ENCODE results near the gene SRRM1. TPM values are rescaled to one million over a fixed set of nuclear protein-coding genes. Genes with fewer than 3 reads are reported as not detected.
"Not testable (repeated sequence)": the region's sequence is repeated elsewhere in the genome, so short reads cannot be mapped to it uniquely, and the experiment has no call there.

The SRRM1 gene
- total RNA-seq, 2 donors from 2014 or later: 151 to 223 TPM

DNA sequence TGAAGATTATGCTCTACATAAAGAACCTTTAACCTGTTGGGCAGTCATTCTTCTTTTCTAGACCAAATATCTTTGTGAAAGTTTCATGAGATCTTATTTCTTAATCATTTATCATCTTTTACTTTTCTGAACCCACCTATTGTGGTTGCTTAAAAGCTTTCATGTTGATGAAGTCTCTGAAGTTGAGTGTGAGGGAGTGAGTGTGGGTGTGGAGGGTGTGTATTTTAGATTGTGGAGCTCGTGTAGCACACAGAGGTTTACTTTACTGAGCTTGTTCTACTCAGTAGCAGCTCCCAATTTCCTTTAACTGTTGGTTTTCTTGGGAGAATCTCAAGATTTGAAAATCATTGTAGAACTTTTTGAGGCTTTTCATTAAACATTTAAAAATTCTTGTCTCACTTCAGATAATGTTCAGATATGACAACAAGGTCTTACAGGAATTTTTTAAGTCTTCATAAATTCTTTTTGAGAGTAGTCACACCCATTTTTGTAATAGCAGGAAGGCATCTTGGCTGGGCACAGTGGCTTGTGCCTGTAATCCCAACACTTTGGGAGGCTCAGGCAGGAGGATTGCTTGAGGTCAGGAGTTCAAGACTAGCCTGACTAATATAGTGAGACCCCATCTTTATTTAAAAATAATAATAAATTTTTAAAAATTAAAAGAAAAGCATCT lies 17.0 kb downstream of the SRRM1 start:
- ATAC-seq (replicated peaks): no peak
- Mint-ChIP-seq H3K27ac (peak overlapping the region; percentile 66), H3K27me3 (no peaks in the 10 kb centered on the region), H3K9me3 (no peaks in the 10 kb centered on the region), H3K4me3 (no peak overlapping the region), H3K36me3 (ENCODE audit: low read depth) (peaks cover 100% of the 10 kb centered on the region), H3K4me1 (peaks cover 8% of the 10 kb centered on the region)

DNA sequence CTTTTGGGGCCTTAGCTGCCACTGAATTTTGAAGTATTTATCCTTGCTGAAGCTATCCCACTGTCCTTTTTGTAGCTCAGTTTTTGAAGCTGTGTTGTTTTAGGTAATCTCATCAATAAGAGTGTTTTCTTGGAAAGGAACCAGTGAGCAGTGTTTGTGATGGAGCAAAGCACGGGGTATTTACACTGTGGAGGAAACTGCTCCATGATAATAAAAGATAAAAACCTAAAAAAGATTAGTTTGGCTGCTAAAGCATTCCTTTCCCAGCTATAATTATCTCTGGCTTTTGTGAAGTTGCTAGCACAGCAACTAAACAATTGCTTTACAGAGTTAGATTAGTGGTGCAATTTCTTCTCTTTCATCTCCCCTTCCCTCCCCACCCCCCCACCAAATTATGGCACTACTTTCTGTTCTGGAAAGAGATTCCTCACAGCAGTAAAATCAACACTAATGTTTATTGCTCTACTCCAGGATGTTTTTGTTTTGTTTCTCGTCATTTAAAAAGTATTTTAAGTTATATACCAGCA lies 21.5 kb downstream of the SRRM1 start:
- Mint-ChIP-seq H3K36me3 (ENCODE audit: low read depth) (peaks cover 100% of the 10 kb centered on the region), H3K4me1 (no peaks in the 10 kb centered on the region), H3K4me3 (no peak overlapping the region), H3K9me3 (no peaks in the 10 kb centered on the region), H3K27me3 (no peaks in the 10 kb centered on the region), H3K27ac (no peak overlapping the region)
- ATAC-seq (replicated peaks): no peak

DNA sequence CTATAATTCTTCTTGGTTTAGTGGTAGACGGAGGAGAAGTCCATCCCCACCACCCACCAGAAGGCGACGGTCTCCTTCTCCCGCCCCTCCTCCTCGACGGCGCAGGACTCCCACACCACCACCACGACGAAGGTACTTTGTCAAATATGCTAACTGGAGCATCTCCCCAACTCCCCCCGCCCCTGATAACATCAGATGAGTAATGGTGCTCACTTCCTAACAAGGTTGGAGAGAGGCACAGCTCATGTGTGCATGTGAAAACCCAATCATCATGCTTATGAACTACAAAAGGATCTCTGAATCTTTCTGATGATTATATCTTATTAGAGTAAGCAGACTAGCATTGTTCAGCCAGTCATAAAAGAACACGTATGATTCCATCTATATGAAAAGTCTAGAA lies 23.7 kb downstream of the SRRM1 start:
- Mint-ChIP-seq H3K9me3 (no peaks in the 10 kb centered on the region), H3K36me3 (ENCODE audit: low read depth) (peaks cover 100% of the 10 kb centered on the region), H3K4me3 (no peak overlapping the region), H3K4me1 (no peaks in the 10 kb centered on the region), H3K27ac (no peak overlapping the region), H3K27me3 (no peaks in the 10 kb centered on the region)
- no peak for ATAC-seq (replicated peaks)

DNA sequence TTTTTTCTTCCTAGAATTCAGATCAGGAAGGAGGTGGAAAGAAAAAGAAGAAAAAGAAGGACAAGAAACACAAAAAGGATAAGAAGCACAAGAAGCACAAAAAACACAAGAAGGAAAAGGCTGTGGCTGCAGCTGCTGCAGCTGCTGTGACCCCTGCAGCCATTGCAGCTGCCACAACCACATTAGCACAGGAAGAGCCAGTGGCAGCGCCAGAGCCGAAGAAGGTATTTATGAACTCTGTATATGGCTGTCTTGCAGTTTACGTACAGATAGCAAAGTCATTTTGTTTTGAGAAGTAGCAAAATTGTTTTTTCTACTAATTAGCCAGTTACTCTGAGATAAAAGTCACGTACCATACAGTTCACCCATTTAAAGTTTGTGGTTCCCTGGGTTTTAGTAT lies 28.3 kb downstream of the SRRM1 start:
- H3K4me1 Mint-ChIP-seq; H3K27ac Mint-ChIP-seq; H3K27me3 Mint-ChIP-seq; H3K4me3 Mint-ChIP-seq; ATAC-seq (replicated peaks); H3K9me3 Mint-ChIP-seq: not testable (repeated sequence)
- peaks cover 100% of the 10 kb centered on the region for H3K36me3 Mint-ChIP-seq (ENCODE audit: low read depth)

DNA sequence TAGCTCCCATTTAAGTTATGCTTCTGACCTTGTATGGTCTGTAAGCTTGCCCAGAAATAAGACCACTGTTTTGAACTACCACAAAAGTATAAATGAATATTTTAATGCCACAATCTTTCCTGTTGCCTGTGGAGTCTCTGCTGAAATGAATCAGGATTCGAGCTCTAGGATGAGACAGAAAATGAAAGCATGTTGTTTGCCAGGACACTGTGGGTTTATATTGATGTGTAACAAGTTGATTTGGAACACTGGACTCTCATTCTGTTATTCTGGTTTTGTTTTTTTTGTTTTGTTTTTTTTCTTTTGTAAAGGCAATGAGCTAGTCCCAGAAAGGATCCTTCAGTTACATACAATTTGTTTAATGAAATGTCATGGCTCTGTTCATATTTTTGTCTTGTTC lies 29.6 kb downstream of the SRRM1 start:
- not testable (repeated sequence) for ATAC-seq (replicated peaks); H3K9me3 Mint-ChIP-seq; H3K4me1 Mint-ChIP-seq; H3K4me3 Mint-ChIP-seq; H3K27me3 Mint-ChIP-seq
- H3K36me3 Mint-ChIP-seq (ENCODE audit: low read depth): peaks cover 98% of the 10 kb centered on the region
- peak overlapping the region; percentile 37 for H3K27ac Mint-ChIP-seq

DNA sequence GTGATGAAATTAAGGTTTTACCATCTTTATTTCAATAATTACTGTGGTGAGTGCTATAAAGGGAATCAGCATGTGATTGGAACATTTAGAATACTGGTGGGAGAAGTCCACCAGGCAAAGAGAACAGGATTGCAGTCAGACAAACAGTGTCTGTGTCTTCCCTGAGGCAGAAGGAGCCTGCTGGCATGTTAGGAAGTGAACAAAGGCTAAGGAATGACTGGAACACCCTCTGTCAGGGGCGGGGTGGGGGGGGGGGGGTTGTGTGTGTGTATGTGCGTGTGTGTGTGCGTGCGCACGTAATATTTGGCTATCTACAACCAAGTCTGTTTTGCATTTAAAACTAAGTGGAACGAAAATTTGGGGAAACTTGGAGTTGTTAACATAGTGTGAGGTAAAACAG lies 30.2 kb downstream of the SRRM1 start:
- Mint-ChIP-seq H3K9me3 (no peaks in the 10 kb centered on the region), H3K36me3 (ENCODE audit: low read depth) (peaks cover 92% of the 10 kb centered on the region), H3K4me1 (no peaks in the 10 kb centered on the region), H3K27me3 (no peaks in the 10 kb centered on the region), H3K4me3 (no peak overlapping the region), H3K27ac (peak overlapping the region; percentile 37)
- ATAC-seq (replicated peaks): no peak

DNA sequence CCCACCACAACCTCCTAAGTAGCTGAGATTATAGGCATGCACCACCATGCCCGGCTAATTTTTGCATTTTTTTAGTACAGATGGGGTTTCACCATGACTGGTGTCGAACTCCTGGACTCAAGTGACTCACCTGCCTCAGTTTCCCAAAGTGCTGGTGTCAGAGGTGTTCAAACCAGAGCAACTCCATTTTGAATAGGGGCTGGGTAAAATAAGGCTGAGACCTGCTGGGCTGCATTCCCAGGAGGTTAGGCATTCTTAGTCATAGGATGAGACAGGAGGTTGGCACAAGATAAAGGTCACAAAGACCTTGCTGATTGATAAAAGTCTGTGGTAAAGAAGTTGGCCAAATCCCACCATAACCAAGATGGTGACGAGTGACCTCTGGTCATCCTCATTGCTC lies 35.3 kb downstream of the SRRM1 start:
- not testable (repeated sequence) for H3K27me3 Mint-ChIP-seq; H3K4me3 Mint-ChIP-seq; ATAC-seq (replicated peaks); H3K27ac Mint-ChIP-seq; H3K9me3 Mint-ChIP-seq; H3K4me1 Mint-ChIP-seq
- peaks cover 41% of the 10 kb centered on the region for H3K36me3 Mint-ChIP-seq (ENCODE audit: low read depth)

DNA sequence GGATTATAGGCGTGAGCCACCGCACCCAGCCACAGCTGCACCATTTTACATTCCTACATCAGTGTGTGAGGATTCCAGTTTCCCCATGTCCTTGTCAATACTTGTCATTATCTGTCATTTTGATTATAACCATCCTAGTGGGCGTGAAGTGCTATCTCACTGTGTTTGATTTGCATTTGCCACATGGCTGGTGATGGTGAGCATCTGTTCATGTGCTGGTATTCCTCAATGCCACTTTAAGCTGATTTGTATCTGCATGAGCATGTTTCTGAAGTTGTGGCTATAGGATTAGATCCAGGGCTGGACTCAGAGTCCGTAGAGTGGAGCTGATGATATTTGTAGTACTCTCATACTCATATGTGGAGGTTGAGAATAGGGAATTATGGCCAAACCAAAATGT lies 36.6 kb downstream of the SRRM1 start:
- Mint-ChIP-seq H3K4me3 (no peak overlapping the region), H3K27me3 (no peaks in the 10 kb centered on the region)

DNA sequence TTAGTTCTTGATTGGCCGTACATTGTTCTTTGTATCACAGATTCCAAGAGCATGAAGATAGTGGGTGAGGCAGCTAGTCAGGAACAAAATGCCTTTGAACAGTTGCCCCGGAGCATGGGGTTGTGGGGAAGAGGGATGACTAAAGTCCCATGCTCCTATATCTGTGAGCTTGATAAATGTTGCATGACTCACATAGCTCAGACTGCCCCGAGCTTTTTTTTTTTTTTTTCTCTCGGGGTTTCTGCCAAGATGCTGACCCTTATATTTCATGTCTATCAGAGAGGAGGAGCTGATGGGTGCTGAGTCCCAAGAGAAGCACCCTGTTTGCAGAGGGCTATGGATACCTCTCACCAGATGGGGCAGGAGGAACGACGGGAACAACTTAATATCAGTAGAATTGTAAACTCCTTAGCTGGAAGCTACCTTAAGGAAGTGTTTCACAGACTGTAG lies 40.6 kb downstream of the SRRM1 start:
- no peaks in the 10 kb centered on the region for H3K4me1 Mint-ChIP-seq
- H3K27me3 Mint-ChIP-seq: no peaks in the 10 kb centered on the region
- no peak overlapping the region for H3K4me3 Mint-ChIP-seq
- H3K27ac Mint-ChIP-seq: peak overlapping the region; percentile 25
- ATAC-seq (replicated peaks): no peak
- H3K9me3 Mint-ChIP-seq: no peaks in the 10 kb centered on the region
- H3K36me3 Mint-ChIP-seq (ENCODE audit: low read depth): no peaks in the 10 kb centered on the region

More for the DNA sequence above, 36.6 kb downstream of the SRRM1 start:
- H3K4me1 Mint-ChIP-seq: no peaks in the 10 kb centered on the region
- ATAC-seq (replicated peaks): no peak
- H3K27ac Mint-ChIP-seq: no peak overlapping the region
- no peaks in the 10 kb centered on the region for H3K9me3 Mint-ChIP-seq
- peaks cover 28% of the 10 kb centered on the region for H3K36me3 Mint-ChIP-seq (ENCODE audit: low read depth)

DNA sequence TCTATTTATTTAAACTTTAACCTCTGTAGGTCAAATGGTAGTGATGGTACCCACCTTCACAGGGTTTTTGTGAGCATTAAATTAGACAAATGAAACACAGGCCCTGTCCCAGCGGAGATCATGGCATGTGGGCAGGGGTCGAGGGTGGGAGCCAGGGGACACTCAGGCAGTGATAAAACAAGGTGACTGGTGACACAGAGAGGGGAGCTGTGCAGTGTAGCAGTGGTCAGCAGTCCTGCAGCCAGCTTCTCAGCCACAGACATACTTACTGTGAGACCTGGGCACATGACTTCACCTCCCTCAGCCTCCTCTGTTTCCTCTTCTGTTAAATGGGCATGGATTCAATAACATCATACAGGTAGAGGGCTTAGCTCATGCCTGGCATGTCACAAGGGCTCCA lies 44.9 kb downstream of the SRRM1 start:
- no peaks in the 10 kb centered on the region for H3K36me3 Mint-ChIP-seq (ENCODE audit: low read depth)
- H3K27ac Mint-ChIP-seq: no peak overlapping the region

DNA sequence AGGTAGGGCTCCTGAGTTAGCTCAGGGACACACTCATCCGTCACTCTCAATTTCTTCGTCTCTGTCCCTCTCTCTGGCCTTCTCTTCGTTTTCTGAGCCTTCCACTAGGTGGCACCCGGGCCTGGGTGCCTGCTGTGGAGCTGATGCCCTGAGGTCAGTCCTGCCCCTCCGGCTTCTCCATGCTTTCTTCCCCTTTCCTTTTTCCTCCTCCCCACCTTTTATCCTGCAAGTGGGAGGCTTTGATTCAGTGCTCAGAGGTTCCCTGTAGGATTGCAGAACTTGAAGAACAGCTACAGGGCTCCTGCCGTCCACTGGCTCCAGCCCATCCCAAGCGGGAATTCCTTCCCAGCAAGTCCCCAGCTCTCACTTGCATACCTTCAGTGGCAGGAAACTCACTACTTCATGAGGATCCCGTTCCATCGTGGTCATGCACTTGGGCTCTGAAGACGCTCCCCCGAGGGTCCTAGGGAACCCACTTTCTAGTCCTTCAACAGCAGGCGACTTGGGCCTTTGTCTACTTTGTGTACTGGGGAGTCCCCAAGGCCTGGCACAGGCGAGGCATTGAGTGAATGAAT lies 45.6 kb downstream of the SRRM1 start:
- no peaks in the 10 kb centered on the region for H3K9me3 Mint-ChIP-seq

More for the DNA sequence above, 44.9 kb downstream of the SRRM1 start:
- no peaks in the 10 kb centered on the region for H3K4me1 Mint-ChIP-seq
- no peaks in the 10 kb centered on the region for H3K27me3 Mint-ChIP-seq
- no peak overlapping the region for H3K4me3 Mint-ChIP-seq
- no peaks in the 10 kb centered on the region for H3K9me3 Mint-ChIP-seq
- ATAC-seq (replicated peaks): no peak

DNA sequence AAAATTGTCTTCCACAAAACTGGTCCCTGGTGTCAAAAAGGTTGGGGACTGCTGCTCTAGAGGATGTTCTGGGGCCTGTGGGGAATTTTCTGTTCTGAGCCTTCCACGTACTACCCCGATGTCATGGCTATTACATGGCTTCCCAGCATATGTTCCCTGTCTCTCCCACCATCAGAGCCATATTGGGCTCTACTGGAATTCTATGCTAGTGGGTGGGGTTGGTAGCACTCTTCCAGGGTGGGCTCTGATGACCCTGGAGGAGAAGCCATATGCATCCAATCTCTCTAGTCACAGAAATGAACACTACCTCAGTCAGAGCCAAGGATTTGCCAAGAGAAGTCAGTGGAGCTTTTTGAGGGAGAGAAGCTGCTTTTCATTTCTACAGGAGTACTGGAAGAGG lies 47.9 kb downstream of the SRRM1 start:
- no peak for ATAC-seq (replicated peaks)

More for the DNA sequence above, 45.6 kb downstream of the SRRM1 start:
- no peak overlapping the region for H3K4me3 Mint-ChIP-seq
- no peaks in the 10 kb centered on the region for H3K27me3 Mint-ChIP-seq
- no peak overlapping the region for H3K27ac Mint-ChIP-seq
- H3K4me1 Mint-ChIP-seq: no peaks in the 10 kb centered on the region
- ATAC-seq (replicated peaks): peak; percentile 90
- H3K36me3 Mint-ChIP-seq (ENCODE audit: low read depth): no peaks in the 10 kb centered on the region

DNA sequence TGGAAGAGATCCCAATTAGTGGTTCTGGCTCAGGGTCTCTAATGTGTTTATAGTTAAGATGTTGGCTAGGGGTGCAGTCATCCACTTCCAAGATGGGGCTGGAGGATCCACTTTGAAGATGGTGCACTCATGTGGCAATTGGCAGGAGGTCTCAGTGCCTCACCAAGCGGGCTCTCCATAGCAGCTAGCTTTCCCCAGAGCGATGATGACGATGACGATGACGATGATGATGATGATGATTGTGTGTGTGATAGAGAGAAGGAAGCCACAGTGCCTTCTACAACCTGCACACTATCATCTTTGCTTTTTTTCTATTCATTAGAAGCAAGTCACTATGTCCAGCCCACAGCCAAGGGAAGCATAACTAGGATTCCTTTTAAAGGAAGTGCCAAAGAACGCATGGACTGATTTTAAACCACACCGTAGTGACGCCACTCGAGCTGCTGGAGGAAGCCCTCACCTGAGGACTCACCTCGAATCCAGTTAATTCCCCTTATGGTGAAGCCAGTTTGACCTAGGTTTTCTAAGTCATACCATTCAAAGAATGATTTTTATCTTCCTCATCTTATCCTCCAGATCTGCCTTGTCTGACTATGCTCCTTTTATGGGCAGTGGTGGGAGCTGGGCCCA lies 49.4 kb downstream of the SRRM1 start:
- Mint-ChIP-seq H3K27ac (no peak overlapping the region), H3K4me3 (no peak overlapping the region), H3K27me3 (no peaks in the 10 kb centered on the region), H3K4me1 (no peaks in the 10 kb centered on the region), H3K9me3 (no peaks in the 10 kb centered on the region), H3K36me3 (ENCODE audit: low read depth) (no peaks in the 10 kb centered on the region)
- no peak for ATAC-seq (replicated peaks)

More for the DNA sequence above, 47.9 kb downstream of the SRRM1 start:
- Mint-ChIP-seq H3K36me3 (ENCODE audit: low read depth) (no peaks in the 10 kb centered on the region), H3K27me3 (no peaks in the 10 kb centered on the region), H3K27ac (no peak overlapping the region), H3K9me3 (no peaks in the 10 kb centered on the region), H3K4me3 (no peak overlapping the region), H3K4me1 (no peaks in the 10 kb centered on the region)

DNA sequence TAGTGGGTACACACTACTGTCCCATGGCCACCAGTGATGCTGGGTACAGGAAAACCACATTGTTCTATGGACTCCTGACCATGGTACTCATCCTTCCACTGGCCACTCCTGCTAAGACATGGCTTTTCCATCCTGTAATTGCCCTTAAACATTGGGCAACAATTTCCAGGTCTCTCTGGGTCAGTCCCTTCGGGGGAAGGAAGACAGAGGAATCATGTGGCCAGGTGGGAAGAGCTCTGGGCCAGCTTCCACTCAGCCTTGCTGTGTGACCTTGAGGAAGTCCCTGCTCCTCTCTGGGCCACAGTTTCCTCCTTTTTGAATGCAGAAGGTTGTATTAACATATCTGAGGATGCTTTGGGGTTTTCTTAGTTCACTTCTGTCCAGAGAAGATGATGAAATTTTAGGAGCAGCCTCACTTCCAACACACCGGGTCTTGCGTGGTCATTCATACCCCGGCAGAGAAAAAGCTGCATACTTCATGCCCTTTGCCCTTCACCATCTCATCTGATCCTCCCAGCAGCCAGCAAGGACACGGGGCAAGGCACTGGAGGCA lies 50.8 kb downstream of the SRRM1 start:
- Mint-ChIP-seq H3K27ac (no peak overlapping the region), H3K4me3 (no peak overlapping the region), H3K4me1 (no peaks in the 10 kb centered on the region), H3K9me3 (no peaks in the 10 kb centered on the region), H3K27me3 (no peaks in the 10 kb centered on the region), H3K36me3 (ENCODE audit: low read depth) (no peaks in the 10 kb centered on the region)
- ATAC-seq (replicated peaks): no peak

DNA sequence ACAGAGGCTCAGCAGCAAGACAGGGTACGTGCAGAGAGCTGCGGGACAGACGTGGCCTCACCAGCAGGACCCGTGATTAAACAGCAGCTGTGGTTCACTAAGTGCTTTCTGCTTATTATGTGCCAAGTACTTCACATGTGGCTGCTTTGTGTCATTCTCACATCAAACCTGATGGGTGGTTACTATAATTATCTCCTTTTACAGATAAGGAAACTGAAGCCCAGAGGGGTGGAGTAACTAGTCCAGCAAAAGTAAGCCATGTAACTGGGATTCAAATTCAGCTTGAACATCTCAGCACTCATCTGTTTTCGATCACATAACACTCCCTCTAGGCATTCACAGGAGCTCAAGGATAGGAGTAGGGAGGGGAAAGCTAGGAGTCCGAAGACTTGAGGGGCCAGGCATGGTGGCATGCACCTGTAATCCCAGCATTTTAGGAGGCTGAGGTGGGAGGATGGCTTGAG lies 51.3 kb downstream of the SRRM1 start:
- no peak overlapping the region for H3K27ac Mint-ChIP-seq
- no peaks in the 10 kb centered on the region for H3K36me3 Mint-ChIP-seq (ENCODE audit: low read depth)
- no peak overlapping the region for H3K4me3 Mint-ChIP-seq
- ATAC-seq (replicated peaks): peak; percentile 40
- no peaks in the 10 kb centered on the region for H3K4me1 Mint-ChIP-seq
- no peaks in the 10 kb centered on the region for H3K9me3 Mint-ChIP-seq
- no peaks in the 10 kb centered on the region for H3K27me3 Mint-ChIP-seq

Measured in activated T-helper 17 cell treated with anti-CD3 and anti-CD28 coated beads, Interleukin-2, amount 50 U/mL, for 72 hours (primary cell).